DMS114 treated with DMSO at 0.1 percent for 48 hours (cell line): ENCODE measurements around the gene UBLCP1.
A peak's percentile ranks its signal among the peaks of the same experiment; 100 is the strongest.
"Not testable (repeated sequence)": the region's sequence is repeated elsewhere in the genome, so short reads cannot be mapped to it uniquely, and the experiment has no call there.

ENCODE experiments used
- DNase-seq: peaks from one replicate; lab custom pipeline; 2025; ENCODE audit not compliant: unreplicated experiment; lab: John Stamatoyannopoulos, UW

The UBLCP1 gene, protein sequence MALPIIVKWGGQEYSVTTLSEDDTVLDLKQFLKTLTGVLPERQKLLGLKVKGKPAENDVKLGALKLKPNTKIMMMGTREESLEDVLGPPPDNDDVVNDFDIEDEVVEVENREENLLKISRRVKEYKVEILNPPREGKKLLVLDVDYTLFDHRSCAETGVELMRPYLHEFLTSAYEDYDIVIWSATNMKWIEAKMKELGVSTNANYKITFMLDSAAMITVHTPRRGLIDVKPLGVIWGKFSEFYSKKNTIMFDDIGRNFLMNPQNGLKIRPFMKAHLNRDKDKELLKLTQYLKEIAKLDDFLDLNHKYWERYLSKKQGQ

GRCh38 chr5:159262859-159263568 is at the start of gene UBLCP1:
Gene UBLCP1, plus strand, starts transcription at chr5:159263290. Its CDS starts 5,626 bp downstream, at chr5:159268916.
- DNase-seq = peak; percentile 89

DNA sequence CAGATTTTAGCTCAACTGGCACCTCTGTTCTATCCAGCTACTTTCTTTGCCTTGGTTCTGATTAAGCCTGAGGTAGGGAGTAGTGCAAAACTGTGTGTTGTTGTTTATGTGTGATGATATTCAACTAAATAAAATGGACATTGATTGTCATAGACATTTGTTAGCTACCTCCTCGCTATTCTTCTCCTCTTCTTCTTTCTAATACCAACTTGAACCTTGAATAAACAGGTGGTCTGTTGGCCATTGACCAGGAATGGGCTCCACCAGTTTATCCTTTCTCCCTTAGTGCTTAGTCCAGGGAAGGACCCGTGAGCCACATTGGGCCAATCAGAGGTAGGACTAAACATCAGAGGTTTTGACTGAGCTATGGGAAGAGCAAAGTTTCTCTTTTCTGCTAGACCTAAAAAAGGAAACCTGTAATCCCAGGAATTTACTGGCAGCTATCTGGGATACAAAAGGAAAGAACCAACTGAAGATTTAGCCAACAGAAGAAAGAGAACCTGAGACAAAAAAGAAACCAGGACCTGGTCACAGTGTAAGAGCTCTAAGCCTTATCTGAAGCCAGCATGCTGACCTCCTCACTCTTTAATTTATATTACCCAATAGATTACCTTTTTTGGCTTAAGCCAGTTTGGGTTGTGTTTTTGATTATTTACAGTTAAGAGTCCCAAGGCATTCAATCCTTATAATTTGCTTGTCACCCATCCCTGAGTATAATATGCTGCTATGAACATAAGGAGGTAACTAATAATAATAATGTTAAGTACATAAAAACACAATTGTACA is 48.4 kb upstream of the UBLCP1 start:
- DNase-seq = no peak

DNA sequence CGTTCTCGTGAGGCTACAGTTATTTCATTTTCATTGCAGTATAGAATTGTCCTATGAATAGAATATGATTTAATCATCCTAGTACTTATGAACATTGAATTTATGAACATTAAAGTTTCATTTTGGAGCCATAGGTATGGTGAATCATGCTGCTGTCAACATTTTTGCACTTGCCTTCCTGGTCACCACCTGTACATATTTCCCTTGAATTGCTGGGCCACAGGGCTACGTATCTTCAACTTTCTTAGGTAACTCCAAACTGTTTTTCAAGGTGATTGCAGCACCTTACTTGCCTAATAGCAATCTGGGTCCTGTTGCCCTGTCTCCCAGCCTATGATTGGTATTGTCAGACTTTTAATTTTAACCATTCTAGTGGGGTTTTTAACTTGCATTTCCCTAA is 47.2 kb upstream of the UBLCP1 start:
- DNase-seq = no peak

- no peak for DNase-seq
Measured at GRCh38 chr5:159216454-159216853, 46.6 kb upstream of the UBLCP1 start.

- no peak for DNase-seq
Measured at GRCh38 chr5:159217236-159217635, 45.9 kb upstream of the UBLCP1 start.

DNA sequence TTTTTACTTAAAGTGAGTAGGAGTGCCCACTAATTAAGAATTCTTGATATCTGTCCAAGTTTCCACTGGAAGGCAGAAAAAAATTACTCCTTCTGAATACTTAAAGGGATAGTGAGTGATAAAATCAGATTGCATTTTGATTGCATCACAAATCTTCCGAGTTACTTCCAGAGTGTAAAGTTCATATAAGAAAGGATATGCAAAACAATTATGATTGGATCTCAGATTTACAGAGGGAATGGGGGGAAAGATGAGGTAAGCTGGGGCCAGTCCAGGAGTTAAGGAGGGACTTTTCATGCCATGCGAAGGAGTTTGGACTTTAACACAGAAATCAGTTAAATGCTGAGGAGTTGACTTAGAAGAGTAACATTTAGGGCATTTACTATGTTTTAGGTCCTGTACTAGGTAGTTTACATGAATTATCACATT is 44.5 kb upstream of the UBLCP1 start:
- no peak for DNase-seq

DNA sequence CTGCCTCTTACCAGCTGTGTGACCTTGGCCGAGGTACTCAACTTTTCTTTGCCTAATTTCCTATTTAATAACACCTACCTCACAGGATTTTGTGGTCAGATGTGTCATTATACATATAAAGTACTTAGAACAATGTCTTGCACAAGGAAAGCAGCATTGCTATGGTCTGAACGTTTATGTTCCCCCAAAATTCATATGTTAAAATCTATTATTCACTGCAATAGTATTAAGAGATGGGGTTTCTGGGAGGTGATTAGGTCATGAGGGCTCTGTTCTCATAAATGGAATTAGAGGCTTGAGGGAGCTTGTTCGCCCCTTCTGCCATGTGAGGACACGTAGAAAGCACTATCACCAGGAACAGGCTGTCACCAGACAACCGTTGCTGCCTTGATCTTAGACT is 42.9 kb upstream of the UBLCP1 start:
- DNase-seq = no peak

DNA sequence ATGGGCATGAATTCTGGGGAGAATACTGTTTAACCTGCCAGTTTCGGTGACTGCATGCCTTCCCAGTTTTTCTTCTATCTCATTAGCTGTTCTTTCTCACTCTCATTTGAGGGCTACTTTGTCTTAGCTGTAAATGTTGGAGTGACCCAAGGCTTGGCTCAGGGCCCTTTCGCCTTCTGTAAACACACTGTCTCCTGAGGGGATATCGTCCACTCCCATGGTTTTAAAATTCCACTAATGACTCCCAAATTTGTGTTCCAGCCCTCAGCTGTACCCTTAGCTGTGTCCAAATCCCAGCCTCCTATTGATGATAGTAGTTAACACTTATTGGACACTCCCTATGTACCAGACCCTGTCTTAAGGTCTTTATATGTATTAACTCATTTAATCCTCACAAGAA is 39.6 kb upstream of the UBLCP1 start:
- DNase-seq = no peak

DNA sequence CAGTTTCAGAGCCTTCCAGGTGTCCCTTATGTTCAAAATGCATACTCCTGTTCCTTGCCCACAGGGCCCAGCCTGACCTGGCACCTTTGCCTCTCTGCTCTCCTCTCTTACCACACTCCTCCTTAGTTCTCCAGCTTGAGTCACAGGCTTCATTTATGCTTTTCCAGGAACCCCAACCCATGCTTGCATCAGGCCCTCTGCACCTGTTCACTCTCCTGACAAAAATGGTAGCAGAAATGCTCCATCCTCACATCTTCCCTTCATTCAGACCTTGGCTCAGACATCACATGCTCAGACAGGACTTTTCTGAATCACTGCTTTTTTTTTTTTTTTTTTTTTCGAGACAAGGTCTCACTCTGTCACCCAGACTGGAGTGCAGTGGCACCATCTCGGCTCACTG is 38.6 kb upstream of the UBLCP1 start:
- DNase-seq = no peak

DNA sequence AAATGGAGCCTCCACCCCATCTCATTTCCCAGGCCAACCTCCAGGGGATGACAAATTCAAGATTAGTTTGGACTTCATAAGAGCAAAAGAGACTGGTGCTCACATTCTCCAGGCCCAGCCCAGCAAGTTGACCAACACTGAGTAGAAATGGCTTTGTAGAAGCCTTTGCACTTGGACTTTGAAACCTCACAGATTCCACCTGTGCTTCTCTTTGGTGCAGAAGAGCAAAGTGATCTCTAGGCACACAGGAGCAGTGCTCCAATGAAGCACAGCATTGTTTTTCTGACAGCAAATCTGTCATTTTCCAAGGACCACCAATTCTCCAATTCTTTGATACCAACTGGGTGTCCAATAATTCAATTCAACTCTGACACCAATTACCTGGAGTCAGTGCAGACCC is 36.6 kb upstream of the UBLCP1 start:
- no peak for DNase-seq

DNA sequence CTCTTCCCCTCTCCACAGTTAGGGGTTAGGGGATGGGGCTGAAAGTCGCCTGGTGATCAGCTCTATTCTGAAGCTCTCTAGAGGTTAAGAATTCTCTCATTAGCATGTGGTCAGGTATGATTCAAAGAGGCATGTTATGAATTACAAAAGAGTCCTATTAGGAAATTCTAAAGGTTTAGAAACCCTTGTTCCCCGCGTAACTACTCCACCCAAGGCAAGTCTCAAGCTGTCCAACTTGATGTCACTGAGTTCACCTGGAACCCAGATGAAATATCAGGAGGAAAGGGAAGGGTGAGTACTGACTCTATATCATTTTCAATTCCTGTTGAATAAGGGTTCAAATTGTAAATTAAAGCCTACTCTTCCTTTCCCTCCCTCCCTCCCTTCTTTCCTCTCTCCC is 35.6 kb upstream of the UBLCP1 start:
- DNase-seq = no peak

DNA sequence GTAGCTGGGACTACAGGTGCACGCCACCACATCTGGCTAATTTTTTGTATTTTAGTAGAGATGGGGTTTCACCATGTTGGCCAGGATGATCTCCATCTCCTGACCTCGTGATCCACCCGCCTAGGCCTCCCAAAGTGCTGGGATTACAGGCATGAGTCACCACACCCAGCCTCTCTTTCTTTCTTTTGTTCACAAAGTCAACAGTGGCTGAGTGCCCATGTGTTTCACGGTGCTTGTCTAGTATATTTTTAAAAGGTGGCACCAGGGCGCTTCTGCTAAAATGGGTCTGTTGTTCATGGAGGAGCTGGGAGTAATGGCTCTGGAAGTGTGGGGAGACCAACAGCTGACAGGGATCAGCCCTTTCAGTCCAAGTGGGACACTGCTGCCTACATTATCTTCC is 35.0 kb upstream of the UBLCP1 start:
- DNase-seq = not testable (repeated sequence)

DNA sequence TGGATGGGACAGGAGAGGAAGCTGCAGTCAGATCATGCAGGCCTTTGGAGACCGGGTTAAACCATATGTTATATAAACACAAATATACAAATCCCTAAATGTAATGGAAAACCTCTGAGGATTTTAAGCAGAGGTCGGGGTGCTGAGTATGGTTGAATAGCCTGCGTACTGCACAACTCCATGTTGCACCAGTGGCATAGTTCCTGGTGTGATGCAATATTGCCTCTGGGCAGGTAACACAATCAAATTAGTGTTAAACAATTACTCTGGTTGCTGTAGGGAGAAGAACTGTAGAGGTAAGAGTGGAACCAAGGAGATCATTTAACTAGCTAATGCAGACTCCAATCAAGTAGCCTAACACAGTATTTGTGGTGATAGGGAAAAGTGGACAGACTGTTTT is 32.4 kb upstream of the UBLCP1 start:
- no peak for DNase-seq

DNA sequence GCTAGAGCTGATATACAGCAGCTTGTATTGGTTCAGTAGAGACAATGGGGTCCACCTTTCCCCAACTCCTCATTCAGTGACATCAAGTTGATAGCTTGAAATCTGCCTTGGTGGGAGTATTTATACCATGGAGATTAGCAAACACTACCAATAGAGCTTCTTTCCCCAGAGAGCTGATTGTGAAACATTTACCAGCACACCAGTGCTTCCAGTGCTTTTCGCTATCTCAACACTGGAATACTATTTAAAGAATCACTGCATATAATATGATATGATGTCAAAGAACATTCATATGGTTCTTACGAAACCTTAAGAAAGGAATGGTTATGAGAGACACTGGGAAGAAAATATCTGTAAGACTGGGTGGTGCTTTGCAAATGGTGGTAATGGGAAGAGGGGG is 31.9 kb upstream of the UBLCP1 start:
- DNase-seq = no peak

DNA sequence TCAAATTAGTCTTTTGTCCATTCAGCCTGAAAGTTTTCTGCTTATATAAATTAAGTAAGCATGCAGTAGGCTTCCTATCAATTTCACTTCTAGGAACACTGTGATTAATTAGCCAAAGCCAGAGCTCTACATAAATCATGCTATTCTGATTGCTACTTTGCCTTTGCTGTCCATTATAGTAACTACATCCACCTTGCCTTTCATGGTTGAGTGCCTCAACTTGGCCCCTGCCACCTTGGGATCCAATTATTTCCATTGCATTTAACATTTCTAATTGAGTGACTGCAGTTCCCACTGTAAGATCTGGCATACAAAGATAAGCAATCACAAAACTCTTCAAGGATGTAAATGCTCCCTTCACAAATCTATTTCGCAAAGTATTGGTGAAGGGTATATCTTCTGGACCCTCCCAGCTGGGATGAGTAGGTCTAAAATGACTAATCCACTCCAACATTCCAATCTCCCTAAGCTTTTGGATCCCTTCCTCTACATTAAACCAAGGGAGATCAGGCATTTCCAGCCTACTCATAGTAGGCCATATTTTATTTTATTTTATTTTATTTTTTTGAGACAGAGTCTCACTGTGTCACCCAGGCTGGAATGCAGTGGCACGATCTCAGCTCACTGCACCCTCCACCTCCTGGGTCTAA is 27.1 kb upstream of the UBLCP1 start:
- not testable (repeated sequence) for DNase-seq

GRCh38 chr5:159240301-159240870 is 22.7 kb upstream of the UBLCP1 start:
- DNase-seq = no peak

DNA sequence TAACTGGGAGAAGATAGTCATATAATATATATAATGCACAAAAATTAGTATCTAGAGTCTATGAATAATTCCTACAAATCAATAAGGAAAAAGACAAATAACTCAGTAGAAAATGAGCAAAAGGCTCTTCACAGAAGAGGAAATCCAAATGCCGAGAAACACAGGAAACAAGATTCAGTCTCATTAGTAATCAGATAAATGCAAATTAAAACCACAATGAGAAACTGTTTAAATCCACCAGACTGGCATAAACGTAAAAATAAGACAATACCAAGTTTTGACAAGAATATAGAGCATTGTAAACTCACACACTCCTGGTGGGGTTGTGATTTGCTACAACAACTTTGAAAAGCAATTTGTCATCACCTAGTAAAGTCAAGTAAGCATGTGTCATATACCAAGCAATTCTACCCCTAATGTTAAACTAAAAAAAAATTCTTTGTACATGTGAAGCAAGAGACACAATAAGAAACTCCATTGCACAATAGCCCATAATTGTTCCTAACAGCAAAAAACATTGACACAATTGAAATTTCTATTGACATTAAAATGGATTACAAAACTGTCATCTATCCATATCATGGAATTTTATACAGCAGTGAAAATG is 21.0 kb upstream of the UBLCP1 start:
- DNase-seq = no peak

DNA sequence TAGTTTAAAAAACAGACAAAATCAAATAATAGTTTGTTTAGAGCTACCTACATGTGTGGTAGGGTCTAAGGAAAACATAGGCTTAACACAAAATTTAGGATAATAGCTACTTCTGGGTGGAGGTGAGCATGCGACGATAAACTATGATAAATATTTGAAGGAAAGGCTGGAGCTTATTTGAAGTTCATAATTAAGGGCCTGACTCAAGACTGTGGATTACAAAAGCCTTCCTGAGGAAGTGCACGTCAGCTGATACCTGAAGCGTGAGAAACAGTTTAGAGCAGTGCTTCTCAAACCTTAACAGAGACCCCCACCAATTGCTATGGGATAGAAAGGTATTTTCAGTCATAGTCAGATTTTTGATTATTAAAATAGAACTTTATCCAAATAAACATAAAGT is 20.4 kb upstream of the UBLCP1 start:
- no peak for DNase-seq

DNA sequence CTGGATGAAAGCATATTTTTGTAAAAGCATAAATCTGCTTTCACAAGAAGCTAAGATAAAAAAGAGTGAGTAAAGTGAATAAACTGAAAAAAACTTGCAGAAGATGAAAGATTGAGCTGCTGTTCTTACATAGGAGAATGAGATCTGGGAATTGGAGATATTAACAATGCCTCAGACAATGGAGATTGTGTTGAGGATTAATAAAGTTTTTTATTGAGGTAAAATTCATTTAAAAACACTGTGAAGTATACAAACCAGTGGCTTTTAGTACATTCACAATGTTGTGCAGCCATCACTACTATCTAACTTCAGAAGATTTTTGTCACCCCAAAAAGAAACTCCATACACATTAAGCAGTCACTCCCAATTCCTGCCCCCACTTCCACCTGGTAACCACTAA is 19.7 kb upstream of the UBLCP1 start:
- DNase-seq = no peak

DNA sequence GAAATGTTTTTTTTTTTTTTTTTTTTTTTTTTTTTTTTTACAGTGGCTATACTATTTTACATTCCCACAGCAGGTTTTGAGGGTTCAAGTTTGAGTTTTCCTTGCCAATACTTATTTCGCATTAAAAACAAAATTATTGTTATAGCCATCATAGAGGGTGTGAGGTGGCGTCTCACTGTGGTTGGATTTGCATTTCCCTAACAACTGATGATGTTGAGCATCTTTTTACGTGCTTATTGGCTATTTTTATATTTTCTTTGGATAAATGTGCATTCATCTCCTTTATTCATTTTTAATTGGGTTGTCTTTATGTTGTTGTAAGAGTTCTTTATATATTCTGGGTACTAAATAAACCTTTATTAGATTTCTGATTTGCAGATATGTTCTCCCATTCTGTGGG is 18.9 kb upstream of the UBLCP1 start:
- no peak for DNase-seq

GRCh38 chr5:159244890-159245289 is 18.2 kb upstream of the UBLCP1 start:
- no peak for DNase-seq
